Measurements from ENCODE around the gene PATZ1. TPM values are rescaled to one million over a fixed set of nuclear protein-coding genes. Genes with fewer than 3 reads are reported as not detected.
"Not testable (repeated sequence)": the region's sequence is repeated elsewhere in the genome, so short reads cannot be mapped to it uniquely, and the experiment has no call there.

The PATZ1 gene
- total and polyA plus RNA-seq, 9 donors, result 26.3 to 44.5 (median 37.0) TPM

GRCh38 chr22:31348766-31349165 lies 2.6 kb upstream of the PATZ1 start:
- intact Hi-C loops (cut with DNase I), result loop anchor here in 3 of 4 donors (5.0 to 10.0 kb wide), 3 partner anchors 46 to 286 kb away; partner anchors contain the start of gene DRG1 (in 3 of the 3)

GRCh38 chr22:31348009-31348337 lies 1.8 kb upstream of the PATZ1 start:
- not testable (repeated sequence) for H3K9me3 ChIP-seq, H3K27me3 ChIP-seq, H3K36me3 ChIP-seq
- Histone ChIP-seq H3K27ac (peak overlapping the region; percentile 65 to 72), H3K4me1 (ENCODE audit: insufficient read depth) (peaks cover 10% of the 10 kb centered on the region), H3K4me3 (peak overlapping the region; percentile 73)
- 58 to 67% (median 62%) methylated on average over 16 of the region's 16 CpGs for WGBS, 3 donors
- intact Hi-C loops (cut with DNase I), result loop anchor here in 3 of 4 donors (5.0 to 10.0 kb wide), 3 partner anchors 47 to 287 kb away; partner anchors contain the start of gene DRG1 (in 3 of the 3)
- peak in 1 of 5 donors; percentile 23 for DNase-seq

More at GRCh38 chr22:31348766-31349165, 2.6 kb upstream of the PATZ1 start:
- Histone ChIP-seq H3K27me3 (no peaks in the 10 kb centered on the region), H3K27ac (no peak overlapping the region), H3K4me3 (no peak overlapping the region), H3K9me3 (no peaks in the 10 kb centered on the region), H3K36me3 (no peaks in the 10 kb centered on the region), H3K4me1 (ENCODE audit: insufficient read depth) (peaks cover 10% of the 10 kb centered on the region)
- peak in 1 of 5 donors; percentile 43 for DNase-seq
- TF ChIP-seq, protein P1, sequence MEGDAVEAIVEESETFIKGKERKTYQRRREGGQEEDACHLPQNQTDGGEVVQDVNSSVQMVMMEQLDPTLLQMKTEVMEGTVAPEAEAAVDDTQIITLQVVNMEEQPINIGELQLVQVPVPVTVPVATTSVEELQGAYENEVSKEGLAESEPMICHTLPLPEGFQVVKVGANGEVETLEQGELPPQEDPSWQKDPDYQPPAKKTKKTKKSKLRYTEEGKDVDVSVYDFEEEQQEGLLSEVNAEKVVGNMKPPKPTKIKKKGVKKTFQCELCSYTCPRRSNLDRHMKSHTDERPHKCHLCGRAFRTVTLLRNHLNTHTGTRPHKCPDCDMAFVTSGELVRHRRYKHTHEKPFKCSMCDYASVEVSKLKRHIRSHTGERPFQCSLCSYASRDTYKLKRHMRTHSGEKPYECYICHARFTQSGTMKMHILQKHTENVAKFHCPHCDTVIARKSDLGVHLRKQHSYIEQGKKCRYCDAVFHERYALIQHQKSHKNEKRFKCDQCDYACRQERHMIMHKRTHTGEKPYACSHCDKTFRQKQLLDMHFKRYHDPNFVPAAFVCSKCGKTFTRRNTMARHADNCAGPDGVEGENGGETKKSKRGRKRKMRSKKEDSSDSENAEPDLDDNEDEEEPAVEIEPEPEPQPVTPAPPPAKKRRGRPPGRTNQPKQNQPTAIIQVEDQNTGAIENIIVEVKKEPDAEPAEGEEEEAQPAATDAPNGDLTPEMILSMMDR (IDR thresholded peaks at IDR 0.05), result no peak
- TF ChIP-seq POLR2A (IDR thresholded peaks at IDR 0.05) (no peak), EP300 (IDR thresholded peaks at IDR 0.05) (no peak)
- WGBS, 3 donors, result 74 to 83% (median 80%) methylated on average over 6 of the region's 6 CpGs

GRCh38 chr22:31347251-31348008 lies 1.3 kb upstream of the PATZ1 start:
- Histone ChIP-seq H3K27me3 (no peaks in the 10 kb centered on the region), H3K4me3 (peak overlapping the region; percentile 73), H3K4me1 (ENCODE audit: insufficient read depth) (peaks cover 10% of the 10 kb centered on the region), H3K9me3 (no peaks in the 10 kb centered on the region), H3K36me3 (no peaks in the 10 kb centered on the region), H3K27ac (peak overlapping the region; percentile 65 to 72)
- peak; percentile 51 to 77 (median 63) for DNase-seq
- TF ChIP-seq POLR2A (IDR thresholded peaks at IDR 0.05) (no peak), EP300 (IDR thresholded peaks at IDR 0.05) (no peak)
- TF ChIP-seq, protein P1 (IDR thresholded peaks at IDR 0.05), result no peak
- WGBS, 3 donors, result 1% methylated on average over 43 to 50 of the region's 50 CpGs
- intact Hi-C loops (cut with DNase I), result loop anchor here in 3 of 4 donors (5.0 to 10.0 kb wide), 3 partner anchors 47 to 287 kb away; partner anchors contain the start of gene DRG1 (in 3 of the 3)

DNA sequence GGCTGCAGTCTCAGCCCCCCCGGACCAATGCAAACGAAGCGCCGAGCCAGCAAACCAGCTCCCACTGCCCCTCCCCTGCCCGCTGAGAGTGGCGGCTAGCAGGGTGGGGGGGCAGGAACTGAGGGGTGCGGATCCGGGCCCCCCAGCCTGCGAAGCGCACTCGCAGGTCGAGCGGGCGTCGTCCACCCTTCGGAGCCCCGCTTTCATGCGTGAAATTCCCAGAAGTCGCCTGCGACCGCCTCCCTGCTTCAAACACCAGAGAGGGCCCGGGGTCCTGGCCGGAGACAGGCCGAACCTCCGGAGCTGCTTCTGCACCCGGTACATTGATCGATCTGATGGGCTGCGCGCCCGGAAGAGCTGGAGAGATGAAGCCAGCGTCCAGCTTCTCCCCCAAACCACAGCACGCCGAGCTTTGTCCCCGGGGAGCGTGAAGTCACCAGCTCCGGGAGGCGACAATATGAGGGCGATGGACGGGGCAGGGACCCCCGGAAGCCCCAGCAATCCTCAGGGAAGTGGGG lies 646 bp upstream of the PATZ1 start:
- Histone ChIP-seq H3K4me1 (ENCODE audit: insufficient read depth) (peaks cover 10% of the 10 kb centered on the region), H3K27ac (peak overlapping the region; percentile 65 to 72), H3K36me3 (no peaks in the 10 kb centered on the region), H3K27me3 (no peaks in the 10 kb centered on the region), H3K9me3 (no peaks in the 10 kb centered on the region), H3K4me3 (peak overlapping the region; percentile 73)
- 0 to 1% (median 0%) methylated on average over 11 to 40 of the region's 40 CpGs for WGBS, 3 donors
- TF ChIP-seq POLR2A (IDR thresholded peaks at IDR 0.05), result no peak
- TF ChIP-seq, protein P1 (IDR thresholded peaks at IDR 0.05), result no peak
- TF ChIP-seq EP300 (IDR thresholded peaks at IDR 0.05), result no peak
- DNase-seq, result peak; percentile 61 to 83 (median 74)
- intact Hi-C loops (cut with DNase I), result loop anchor here in 3 of 4 donors (5.0 to 10.0 kb wide), 3 partner anchors 48 to 288 kb away; partner anchors contain the start of gene DRG1 (in 3 of the 3)

All from ovary (tissue), 9 donors.